Cardiac muscle cell (in vitro differentiated cells and primary cell): ENCODE data around the gene SLC6A4. TPM values are rescaled to one million over a fixed set of nuclear protein-coding genes. Genes with fewer than 3 reads are reported as not detected.

Experiments
- DNase-seq, 2 donors: peaks; one replicate each; pipeline versions ENCODE4 v3.0.0 to v3.0.0-alpha.2; 2010 to 2017; ENCODE audit warnings: low read depth in 1 of 2, low spot score in 1 of 2
- H3K27ac ChIP-seq: fragments of 200-600 bp; sonication (generic); 2 replicates; pipeline ENCODE4 v1.5.1; 2016
- H3K27me3 ChIP-seq: fragments of 200-600 bp; sonication (generic); 2 replicates; pipeline ENCODE4 v1.6.0; 2016; ENCODE audit warnings: control low read depth
- H3K36me3 ChIP-seq: fragments of 200-600 bp; sonication (generic); 2 replicates; pipeline ENCODE4 v1.5.1; 2016; ENCODE audit warnings: control low read depth
- H3K4me1 ChIP-seq: fragments of 200-600 bp; sonication (generic); 2 replicates; pipeline ENCODE4 v1.8.1; 2017; ENCODE audit warnings: low read depth, mild to moderate bottlenecking, mixed run types
- H3K4me3 ChIP-seq: fragments of 200-600 bp; sonication (generic); 2 replicates; pipeline ENCODE4 v1.5.1; 2016; ENCODE audit warnings: mild to moderate bottlenecking
- H3K9me3 ChIP-seq: fragments of 200-600 bp; sonication (generic); 2 replicates; pipeline ENCODE4 v1.5.1; 2017; ENCODE audit warnings: low read depth, mild to moderate bottlenecking, control low read depth
- polyA plus RNA-seq: library from polyadenylated mRNA; unstranded; fragments of >200 nt; fragmentation: Nextera tagmentation; extraction: Ambion mirVana; gene quantifications from 2 replicates; pipeline ENCODE4 v1.2.1, GENCODE V29; 2016
- total RNA-seq: library from RNA; depleted of rRNA; stranded (reverse); fragments of >200 nt; gene quantifications from 2 replicates; pipeline ENCODE4 v1.2.3, GENCODE V29; 2016
- TF ChIP-seq, protein P1 (sequence below): IDR thresholded peaks from 2 replicates; pipeline ENCODE4 v1.5.1; 2012; ENCODE audit warnings: low read depth, mild to moderate bottlenecking, low read length

The SLC6A4 gene
- total and polyA plus RNA-seq, 2 experiments from 2014 or later = 0.36 TPM; not detected in 1

- Histone ChIP-seq H3K27ac (no peak overlapping the region), H3K4me1 (no peaks in the 10 kb centered on the region), H3K27me3 (no peaks in the 10 kb centered on the region), H3K36me3 (no peaks in the 10 kb centered on the region), H3K4me3 (no peak overlapping the region), H3K9me3 (no peaks in the 10 kb centered on the region)
- DNase-seq = no peak
- TF ChIP-seq, protein P1, sequence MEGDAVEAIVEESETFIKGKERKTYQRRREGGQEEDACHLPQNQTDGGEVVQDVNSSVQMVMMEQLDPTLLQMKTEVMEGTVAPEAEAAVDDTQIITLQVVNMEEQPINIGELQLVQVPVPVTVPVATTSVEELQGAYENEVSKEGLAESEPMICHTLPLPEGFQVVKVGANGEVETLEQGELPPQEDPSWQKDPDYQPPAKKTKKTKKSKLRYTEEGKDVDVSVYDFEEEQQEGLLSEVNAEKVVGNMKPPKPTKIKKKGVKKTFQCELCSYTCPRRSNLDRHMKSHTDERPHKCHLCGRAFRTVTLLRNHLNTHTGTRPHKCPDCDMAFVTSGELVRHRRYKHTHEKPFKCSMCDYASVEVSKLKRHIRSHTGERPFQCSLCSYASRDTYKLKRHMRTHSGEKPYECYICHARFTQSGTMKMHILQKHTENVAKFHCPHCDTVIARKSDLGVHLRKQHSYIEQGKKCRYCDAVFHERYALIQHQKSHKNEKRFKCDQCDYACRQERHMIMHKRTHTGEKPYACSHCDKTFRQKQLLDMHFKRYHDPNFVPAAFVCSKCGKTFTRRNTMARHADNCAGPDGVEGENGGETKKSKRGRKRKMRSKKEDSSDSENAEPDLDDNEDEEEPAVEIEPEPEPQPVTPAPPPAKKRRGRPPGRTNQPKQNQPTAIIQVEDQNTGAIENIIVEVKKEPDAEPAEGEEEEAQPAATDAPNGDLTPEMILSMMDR = no peak
Observed at GRCh38 chr17:30212750-30213149, 22.7 kb downstream of the SLC6A4 start.

DNA sequence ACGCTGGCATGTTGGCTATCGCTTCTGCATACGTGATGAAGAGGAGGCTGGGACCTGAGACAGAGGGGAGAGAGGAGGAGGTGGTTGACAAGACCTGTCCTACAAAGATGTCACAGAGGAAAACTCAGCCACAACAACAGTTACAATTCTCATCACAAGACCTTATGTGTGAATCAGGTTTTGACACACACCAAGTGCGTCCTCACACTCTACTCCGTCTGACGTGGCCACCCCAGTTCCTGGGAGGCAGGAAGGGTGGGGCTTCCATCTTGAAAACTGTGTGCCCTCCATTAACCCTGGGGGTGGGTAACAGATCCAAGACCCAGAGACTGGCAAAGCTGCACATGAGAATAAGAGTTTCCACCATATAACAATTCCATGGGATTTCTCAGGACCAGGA lies 24.1 kb downstream of the SLC6A4 start:
- Histone ChIP-seq H3K36me3 (no peaks in the 10 kb centered on the region), H3K4me1 (no peaks in the 10 kb centered on the region), H3K27ac (no peak overlapping the region), H3K27me3 (no peaks in the 10 kb centered on the region), H3K9me3 (no peaks in the 10 kb centered on the region), H3K4me3 (no peak overlapping the region)
- TF ChIP-seq, protein P1 = no peak
- no peak for DNase-seq

GRCh38 chr17:30210901-30211300 lies 24.6 kb downstream of the SLC6A4 start:
- no peak for DNase-seq
- Histone ChIP-seq H3K27ac (no peak overlapping the region), H3K9me3 (no peaks in the 10 kb centered on the region), H3K27me3 (no peaks in the 10 kb centered on the region), H3K4me1 (no peaks in the 10 kb centered on the region), H3K36me3 (no peaks in the 10 kb centered on the region), H3K4me3 (no peak overlapping the region)
- TF ChIP-seq, protein P1 = no peak

- TF ChIP-seq, protein P1 = no peak
- Histone ChIP-seq H3K36me3 (no peaks in the 10 kb centered on the region), H3K4me1 (no peaks in the 10 kb centered on the region), H3K4me3 (no peak overlapping the region), H3K9me3 (no peaks in the 10 kb centered on the region), H3K27me3 (no peaks in the 10 kb centered on the region), H3K27ac (no peak overlapping the region)
- DNase-seq = no peak
Observed at GRCh38 chr17:30210366-30210765, 25.1 kb downstream of the SLC6A4 start.

DNA sequence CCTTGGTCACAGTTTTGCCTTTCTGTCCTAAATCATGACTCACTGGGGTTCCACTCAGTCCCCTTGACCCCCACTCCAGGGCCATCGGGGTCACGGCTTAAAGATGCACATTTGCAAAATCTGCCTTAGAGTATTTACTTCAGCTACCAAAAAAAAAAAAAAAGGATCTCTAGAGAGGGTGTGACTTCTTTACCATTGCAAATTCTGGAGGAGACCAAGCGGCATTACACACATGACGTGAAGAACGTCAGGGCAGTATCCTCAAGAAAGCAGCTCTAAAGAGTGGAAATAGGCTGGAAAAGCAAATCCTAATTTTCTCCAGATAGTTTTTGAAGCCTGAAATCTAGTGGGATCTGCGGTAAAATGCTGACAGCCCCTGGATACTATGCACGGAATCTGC lies 25.6 kb downstream of the SLC6A4 start:
- Histone ChIP-seq H3K4me3 (no peak overlapping the region), H3K36me3 (no peaks in the 10 kb centered on the region), H3K27me3 (no peaks in the 10 kb centered on the region), H3K27ac (no peak overlapping the region), H3K9me3 (no peaks in the 10 kb centered on the region), H3K4me1 (no peaks in the 10 kb centered on the region)
- DNase-seq = no peak
- TF ChIP-seq, protein P1 = no peak

GRCh38 chr17:30208214-30208613 lies 27.3 kb downstream of the SLC6A4 start:
- Histone ChIP-seq H3K4me3 (no peak overlapping the region), H3K27me3 (no peaks in the 10 kb centered on the region)

More at GRCh38 chr17:30208214-30208613, 27.3 kb downstream of the SLC6A4 start:
- Histone ChIP-seq H3K4me1 (no peaks in the 10 kb centered on the region), H3K27ac (no peak overlapping the region), H3K9me3 (no peaks in the 10 kb centered on the region), H3K36me3 (no peaks in the 10 kb centered on the region)
- TF ChIP-seq, protein P1 = no peak
- DNase-seq = no peak
